ENCODE results near the gene AMIGO1.
A peak's percentile ranks its signal among the peaks of the same experiment; 100 is the strongest.

DNA sequence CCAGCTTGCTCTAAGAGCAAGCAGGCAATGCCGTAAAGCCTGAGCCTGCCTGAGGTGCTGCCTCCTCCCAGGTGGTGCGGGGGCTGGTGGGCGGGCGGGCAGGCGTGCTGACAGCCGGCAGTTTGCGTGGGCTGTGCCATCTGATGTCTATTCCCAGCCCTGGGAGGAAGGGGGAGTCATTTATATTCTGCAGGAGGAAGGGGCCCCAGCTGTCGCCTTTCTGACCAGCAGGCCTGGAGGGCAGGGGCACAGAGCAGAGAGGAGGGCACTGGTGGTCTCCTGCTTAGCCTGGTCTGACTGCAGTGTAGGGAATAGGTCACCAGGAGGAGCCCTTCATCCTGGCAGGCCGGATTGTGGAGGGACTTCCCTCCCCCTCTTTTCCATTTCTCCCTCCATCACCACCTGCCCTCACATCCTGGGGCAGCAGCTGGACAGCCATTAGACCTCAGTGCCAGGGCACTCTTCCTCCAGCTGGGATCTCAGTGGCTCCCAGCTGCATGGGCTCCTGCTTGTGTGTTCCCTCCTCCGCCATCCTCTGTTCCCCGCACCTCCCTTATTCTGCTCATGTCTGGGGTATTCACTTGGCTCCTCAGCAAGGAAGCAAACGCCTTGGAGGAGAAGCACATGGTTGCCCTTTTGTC lies 11.2 kb downstream of the AMIGO1 start:
- TF ChIP-seq, protein P1, sequence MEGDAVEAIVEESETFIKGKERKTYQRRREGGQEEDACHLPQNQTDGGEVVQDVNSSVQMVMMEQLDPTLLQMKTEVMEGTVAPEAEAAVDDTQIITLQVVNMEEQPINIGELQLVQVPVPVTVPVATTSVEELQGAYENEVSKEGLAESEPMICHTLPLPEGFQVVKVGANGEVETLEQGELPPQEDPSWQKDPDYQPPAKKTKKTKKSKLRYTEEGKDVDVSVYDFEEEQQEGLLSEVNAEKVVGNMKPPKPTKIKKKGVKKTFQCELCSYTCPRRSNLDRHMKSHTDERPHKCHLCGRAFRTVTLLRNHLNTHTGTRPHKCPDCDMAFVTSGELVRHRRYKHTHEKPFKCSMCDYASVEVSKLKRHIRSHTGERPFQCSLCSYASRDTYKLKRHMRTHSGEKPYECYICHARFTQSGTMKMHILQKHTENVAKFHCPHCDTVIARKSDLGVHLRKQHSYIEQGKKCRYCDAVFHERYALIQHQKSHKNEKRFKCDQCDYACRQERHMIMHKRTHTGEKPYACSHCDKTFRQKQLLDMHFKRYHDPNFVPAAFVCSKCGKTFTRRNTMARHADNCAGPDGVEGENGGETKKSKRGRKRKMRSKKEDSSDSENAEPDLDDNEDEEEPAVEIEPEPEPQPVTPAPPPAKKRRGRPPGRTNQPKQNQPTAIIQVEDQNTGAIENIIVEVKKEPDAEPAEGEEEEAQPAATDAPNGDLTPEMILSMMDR (IDR thresholded peaks at IDR 0.05): peak in 3 of 4 experiments; percentile 59 to 76 (median 64)
- no peak for TF ChIP-seq POLR2A (IDR thresholded peaks at IDR 0.05)
